H9 (cell line): ENCODE measurements around the gene TAAR2. TPM values are rescaled to one million over a fixed set of nuclear protein-coding genes. Genes with fewer than 3 reads are reported as not detected.

Experiments
- DNase-seq: peaks from one replicate; pipeline ENCODE4 v3.0.0-alpha.2; 2017
- H2AFZ ChIP-seq: one replicate; pipeline ENCODE4 v1.6.1; 2013; ENCODE audit warnings: mild to moderate bottlenecking, low read length, control low read depth, moderate library complexity
- H2AK5ac ChIP-seq: 2 replicates; pipeline ENCODE4 v1.6.1; 2013; ENCODE audit warnings: low read length, control low read depth, mixed read lengths; ENCODE audit not compliant: insufficient read length
- H2BK120ac ChIP-seq: one replicate; pipeline ENCODE4 v1.6.1; 2013; ENCODE audit warnings: low read depth, mild to moderate bottlenecking, low read length, control low read depth, inconsistent platforms; ENCODE audit not compliant: poor library complexity, severe bottlenecking
- H2BK12ac ChIP-seq: 2 replicates; pipeline ENCODE4 v1.6.1; 2013; ENCODE audit warnings: low read length, control low read depth, mixed read lengths, low read depth; ENCODE audit not compliant: insufficient read length
- H2BK15ac ChIP-seq: 2 replicates; pipeline ENCODE4 v1.6.1; 2013; ENCODE audit warnings: low read depth, low read length, control low read depth
- H2BK20ac ChIP-seq: one replicate; pipeline ENCODE4 v1.6.1; 2013; ENCODE audit warnings: low read depth, mild to moderate bottlenecking, low read length, control low read depth, inconsistent platforms; ENCODE audit not compliant: poor library complexity, severe bottlenecking
- H2BK5ac ChIP-seq: 2 replicates; pipeline ENCODE4 v1.6.1; 2013; ENCODE audit warnings: low read length, control low read depth, mixed read lengths; ENCODE audit not compliant: insufficient read length
- H3K14ac ChIP-seq: 2 replicates; pipeline ENCODE4 v1.6.1; 2013; ENCODE audit warnings: low read length, control low read depth; ENCODE audit not compliant: insufficient read depth
- H3K18ac ChIP-seq: 2 replicates; pipeline ENCODE4 v1.6.1; 2013; ENCODE audit warnings: low read depth, mild to moderate bottlenecking, mixed read lengths, low read length, control low read depth; ENCODE audit not compliant: insufficient read length
- H3K23ac ChIP-seq: 2 replicates; pipeline ENCODE4 v1.6.1; 2013; ENCODE audit warnings: low read length, control low read depth, mixed read lengths, low read depth; ENCODE audit not compliant: insufficient read length
- H3K23me2 ChIP-seq: 2 replicates; pipeline ENCODE4 v1.6.1; 2013; ENCODE audit warnings: low read depth, mild to moderate bottlenecking, mixed read lengths, low read length, control low read depth; ENCODE audit not compliant: insufficient read length, poor library complexity, severe bottlenecking
- H3K27ac ChIP-seq: 2 replicates; pipeline ENCODE4 v1.5.1; 2013; ENCODE audit warnings: low read length, control low read depth, mixed read lengths, low read depth; ENCODE audit not compliant: insufficient read length
- H3K27me3 ChIP-seq: 2 replicates; pipeline ENCODE4 v1.6.1; 2013; ENCODE audit warnings: low read length, control low read depth, inconsistent platforms; ENCODE audit not compliant: insufficient read depth
- H3K4ac ChIP-seq: 2 replicates; pipeline ENCODE4 v1.6.1; 2013; ENCODE audit warnings: low read depth, mild to moderate bottlenecking, control low read depth, inconsistent platforms, low read length, moderate library complexity
- H3K4me1 ChIP-seq: 2 replicates; pipeline ENCODE4 v1.6.1; 2013; ENCODE audit warnings: low read length, control low read depth, inconsistent platforms; ENCODE audit not compliant: insufficient read depth
- H3K4me2 ChIP-seq: 2 replicates; pipeline ENCODE4 v1.6.1; 2013; ENCODE audit warnings: low read length, control low read depth, mixed read lengths; ENCODE audit not compliant: insufficient read length, insufficient read depth
- H3K56ac ChIP-seq: 2 replicates; pipeline ENCODE4 v1.6.1; 2013; ENCODE audit warnings: low read depth, mild to moderate bottlenecking, mixed read lengths, low read length, control low read depth; ENCODE audit not compliant: insufficient read length
- H3K79me1 ChIP-seq: 2 replicates; pipeline ENCODE4 v1.6.1; 2013; ENCODE audit warnings: low read depth, mild to moderate bottlenecking, moderate library complexity, low read length, control low read depth, inconsistent platforms; ENCODE audit not compliant: insufficient read depth, poor library complexity, severe bottlenecking
- H3K79me2 ChIP-seq: 2 replicates; pipeline ENCODE4 v1.6.1; 2013; ENCODE audit warnings: low read length, control low read depth, inconsistent platforms; ENCODE audit not compliant: insufficient read depth
- H3K9ac ChIP-seq: 2 replicates; pipeline ENCODE4 v1.6.1; 2013; ENCODE audit warnings: low read length, control low read depth, mixed read lengths; ENCODE audit not compliant: insufficient read length; ENCODE audit errors: extremely low read depth
- H3K9me3 ChIP-seq: one replicate; pipeline ENCODE4 v1.6.1; 2013; ENCODE audit warnings: low read depth, low read length, inconsistent platforms; ENCODE audit not compliant: control insufficient read depth
- H3T11ph ChIP-seq: one replicate; pipeline ENCODE4 v1.6.1; 2013; ENCODE audit warnings: mild to moderate bottlenecking, low read length, control low read depth, inconsistent platforms
- H4K20me1 ChIP-seq: one replicate; pipeline ENCODE4 v1.6.1; 2013; ENCODE audit not compliant: control insufficient read depth, insufficient read length, insufficient read depth
- H4K5ac ChIP-seq: 2 replicates; pipeline ENCODE4 v1.6.1; 2013; ENCODE audit warnings: low read depth, mild to moderate bottlenecking, mixed read lengths, low read length, control low read depth; ENCODE audit not compliant: insufficient read length
- H4K8ac ChIP-seq: replicated peaks from 2 replicates; pipeline ENCODE4 v1.6.1; 2013; ENCODE audit warnings: low read length, control low read depth, mixed read lengths, low read depth; ENCODE audit not compliant: insufficient read length
- H4K91ac ChIP-seq: 2 replicates; pipeline ENCODE4 v1.6.1; 2013; ENCODE audit warnings: low read depth, mild to moderate bottlenecking, moderate library complexity, mixed read lengths, low read length, control low read depth; ENCODE audit not compliant: insufficient read length
- H3K27ac Mint-ChIP-seq, 3 experiments: 2 replicates in 2 of 3; 3 replicates in 1 of 3; pipeline ENCODE4 v1.8.0; 2020 to 2021; ENCODE audit warnings: mixed read lengths in 3 of 3, mild to moderate bottlenecking in 1 of 3, moderate library complexity in 1 of 3
- H3K27me3 Mint-ChIP-seq: 2 replicates; pipeline ENCODE4 v1.8.0; 2021; ENCODE audit warnings: low read depth, mild to moderate bottlenecking, moderate library complexity, mixed read lengths
- H3K36me3 Mint-ChIP-seq, 3 experiments: 2 replicates in 2 of 3; 3 replicates in 1 of 3; pipeline ENCODE4 v1.8.0; 2020 to 2021; ENCODE audit warnings: low read depth in 3 of 3, mixed read lengths in 3 of 3; ENCODE audit not compliant: insufficient read depth in 1 of 3
- H3K4me1 Mint-ChIP-seq, 2 experiments: 2 replicates each; pipeline ENCODE4 v1.8.0; 2020; ENCODE audit warnings: mixed read lengths in 2 of 2
- H3K4me3 Mint-ChIP-seq, 2 experiments: 2 replicates in 1 of 2; 3 replicates in 1 of 2; pipeline ENCODE4 v1.8.0; 2020 to 2021; ENCODE audit warnings: mild to moderate bottlenecking in 2 of 2, mixed read lengths in 2 of 2, moderate library complexity in 1 of 2
- H3K9me3 Mint-ChIP-seq, 2 experiments: 2 replicates in 1 of 2; 3 replicates in 1 of 2; pipeline ENCODE4 v1.8.0; 2020; ENCODE audit warnings: mild to moderate bottlenecking in 2 of 2, mixed read lengths in 2 of 2, moderate library complexity in 1 of 2
- WGBS: extraction: QIAGEN DNeasy Blood & Tissue Kit; methylation state at CpG from one replicate; pipeline ENCODE4 v1.1.7; 2013; ENCODE audit warnings: missing lambda C conversion rate, low lambda C conversion rate, mixed read lengths; ENCODE audit not compliant: insufficient read length; ENCODE audit errors: extremely low coverage; 5-methylcytosine and 5-hydroxymethylcytosine counted together
- total RNA-seq: library from RNA; stranded (reverse); gene quantifications from 2 replicates; pipeline ENCODE4 v1.2.1, GENCODE V29; 2021
- TF ChIP-seq, protein P1 (sequence below): fragments of 200-600 bp; sonication (generic); conservative IDR thresholded peaks from 3 replicates; pipeline ENCODE4 v1.8.0; 2021; ENCODE audit warnings: antibody characterized with exemption, mild to moderate bottlenecking

The TAAR2 gene
- total RNA-seq, 1 experiment from 2014 or later: not detected

DNA sequence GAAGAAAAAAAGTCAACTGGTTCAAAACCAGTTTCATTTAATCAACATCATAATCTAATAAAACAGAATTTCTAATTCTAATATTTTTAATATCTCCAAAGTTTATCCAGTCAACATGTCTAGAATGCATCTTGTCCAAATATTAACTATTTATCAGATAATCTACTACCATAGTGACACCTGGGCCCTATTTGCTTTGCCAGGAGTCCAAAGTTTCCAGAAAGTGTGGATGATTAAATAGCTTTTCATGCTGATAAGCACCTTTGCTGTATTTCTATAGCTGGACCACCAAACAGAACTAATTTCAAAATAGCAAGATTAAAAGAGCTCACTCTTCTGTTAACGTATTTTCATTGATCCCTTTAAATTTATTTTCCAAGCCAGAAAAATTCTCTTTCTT, 47.2 kb upstream of the TAAR2 start:
- TF ChIP-seq, protein P1, sequence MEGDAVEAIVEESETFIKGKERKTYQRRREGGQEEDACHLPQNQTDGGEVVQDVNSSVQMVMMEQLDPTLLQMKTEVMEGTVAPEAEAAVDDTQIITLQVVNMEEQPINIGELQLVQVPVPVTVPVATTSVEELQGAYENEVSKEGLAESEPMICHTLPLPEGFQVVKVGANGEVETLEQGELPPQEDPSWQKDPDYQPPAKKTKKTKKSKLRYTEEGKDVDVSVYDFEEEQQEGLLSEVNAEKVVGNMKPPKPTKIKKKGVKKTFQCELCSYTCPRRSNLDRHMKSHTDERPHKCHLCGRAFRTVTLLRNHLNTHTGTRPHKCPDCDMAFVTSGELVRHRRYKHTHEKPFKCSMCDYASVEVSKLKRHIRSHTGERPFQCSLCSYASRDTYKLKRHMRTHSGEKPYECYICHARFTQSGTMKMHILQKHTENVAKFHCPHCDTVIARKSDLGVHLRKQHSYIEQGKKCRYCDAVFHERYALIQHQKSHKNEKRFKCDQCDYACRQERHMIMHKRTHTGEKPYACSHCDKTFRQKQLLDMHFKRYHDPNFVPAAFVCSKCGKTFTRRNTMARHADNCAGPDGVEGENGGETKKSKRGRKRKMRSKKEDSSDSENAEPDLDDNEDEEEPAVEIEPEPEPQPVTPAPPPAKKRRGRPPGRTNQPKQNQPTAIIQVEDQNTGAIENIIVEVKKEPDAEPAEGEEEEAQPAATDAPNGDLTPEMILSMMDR: no peak
- H3K4me2 ChIP-seq: no peak overlapping the region
- H3T11ph ChIP-seq: no peak overlapping the region
- no peak overlapping the region for H2BK12ac ChIP-seq
- H2AK5ac ChIP-seq: no peak overlapping the region
- no peak overlapping the region for H3K4ac ChIP-seq
- no peaks in the 10 kb centered on the region for H3K23me2 ChIP-seq
- no peak overlapping the region for H3K23ac ChIP-seq
- no peak overlapping the region for H2AFZ ChIP-seq
- no peak overlapping the region for H2BK120ac ChIP-seq
- H2BK5ac ChIP-seq: no peak overlapping the region
- no peak overlapping the region for H2BK15ac ChIP-seq
- H3K27ac Mint-ChIP-seq: no peak overlapping the region
- no peak overlapping the region for H3K14ac ChIP-seq
- no peaks in the 10 kb centered on the region for H3K79me1 ChIP-seq
- no peak overlapping the region for H3K4me3 Mint-ChIP-seq
- H3K79me2 ChIP-seq: no peaks in the 10 kb centered on the region
- peaks cover 7 to 11% of the 10 kb centered on the region in 2 experiments for H3K4me1 Mint-ChIP-seq
- H4K5ac ChIP-seq: no peak overlapping the region
- no CpG with 5 or more reads among the region's 1 CpG for WGBS
- H3K9ac ChIP-seq: no peak overlapping the region
- no peaks in the 10 kb centered on the region for H3K9me3 ChIP-seq
- no peak overlapping the region for H3K27ac ChIP-seq
- no peak overlapping the region for H2BK20ac ChIP-seq
- H3K18ac ChIP-seq: no peak overlapping the region
- no peaks in the 10 kb centered on the region for H4K20me1 ChIP-seq
- no peaks in the 10 kb centered on the region for H3K27me3 ChIP-seq
- H3K9me3 Mint-ChIP-seq: no peaks in the 10 kb centered on the region
- no peaks in the 10 kb centered on the region for H3K36me3 Mint-ChIP-seq
- no peaks in the 10 kb centered on the region for H3K27me3 Mint-ChIP-seq
- no peak overlapping the region for H4K91ac ChIP-seq
- no peak for DNase-seq
- H3K4me1 ChIP-seq: no peaks in the 10 kb centered on the region
- H3K56ac ChIP-seq: no peak overlapping the region
- no peak overlapping the region for H4K8ac ChIP-seq
